B cell (primary cell): Measurements from ENCODE around the gene CLEC1A.

Experiments
- EZH2 ChIP-seq: IDR thresholded peaks from 2 replicates; pipeline ENCODE4 v1.6.1; 2012; ENCODE audit warnings: borderline replicate concordance, low read depth, mild to moderate bottlenecking, moderate library complexity, low read length; ENCODE audit not compliant: insufficient read depth, poor library complexity, severe bottlenecking
- TF ChIP-seq, protein P1 (sequence below): fragments of 200-600 bp; IDR thresholded peaks from one replicate; pipeline ENCODE4 v1.8.0; 2022; ENCODE audit warnings: antibody characterized with exemption, mild to moderate bottlenecking

DNA sequence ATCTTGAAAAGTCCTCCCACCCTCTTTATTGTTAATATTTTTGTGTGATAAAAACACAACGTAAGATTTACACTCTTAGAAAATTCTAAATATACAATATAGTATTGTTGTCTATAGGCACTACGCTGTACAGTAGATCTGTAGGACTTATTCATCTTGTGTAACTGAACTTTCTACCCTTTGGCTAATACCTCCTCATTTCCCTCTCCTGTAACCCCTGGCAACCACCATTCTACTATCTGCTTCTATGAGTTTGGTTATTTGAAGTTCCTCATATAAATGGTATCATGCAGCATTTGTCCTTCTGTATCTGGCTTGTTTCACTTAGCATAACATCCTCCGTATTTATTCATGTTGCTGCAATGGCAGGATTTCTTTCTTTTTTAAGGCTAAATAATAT, 73.5 kb downstream of the CLEC1A start:
- TF ChIP-seq, protein P1, sequence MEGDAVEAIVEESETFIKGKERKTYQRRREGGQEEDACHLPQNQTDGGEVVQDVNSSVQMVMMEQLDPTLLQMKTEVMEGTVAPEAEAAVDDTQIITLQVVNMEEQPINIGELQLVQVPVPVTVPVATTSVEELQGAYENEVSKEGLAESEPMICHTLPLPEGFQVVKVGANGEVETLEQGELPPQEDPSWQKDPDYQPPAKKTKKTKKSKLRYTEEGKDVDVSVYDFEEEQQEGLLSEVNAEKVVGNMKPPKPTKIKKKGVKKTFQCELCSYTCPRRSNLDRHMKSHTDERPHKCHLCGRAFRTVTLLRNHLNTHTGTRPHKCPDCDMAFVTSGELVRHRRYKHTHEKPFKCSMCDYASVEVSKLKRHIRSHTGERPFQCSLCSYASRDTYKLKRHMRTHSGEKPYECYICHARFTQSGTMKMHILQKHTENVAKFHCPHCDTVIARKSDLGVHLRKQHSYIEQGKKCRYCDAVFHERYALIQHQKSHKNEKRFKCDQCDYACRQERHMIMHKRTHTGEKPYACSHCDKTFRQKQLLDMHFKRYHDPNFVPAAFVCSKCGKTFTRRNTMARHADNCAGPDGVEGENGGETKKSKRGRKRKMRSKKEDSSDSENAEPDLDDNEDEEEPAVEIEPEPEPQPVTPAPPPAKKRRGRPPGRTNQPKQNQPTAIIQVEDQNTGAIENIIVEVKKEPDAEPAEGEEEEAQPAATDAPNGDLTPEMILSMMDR, result no peak
- no peak for TF ChIP-seq EZH2
